ENCODE results near the gene LAMA5.

GRCh38 chr20:62299666-62300236 is 67.4 kb downstream of the LAMA5 start:
- TF ChIP-seq CTCF (IDR thresholded peaks at IDR 0.05; ENCODE audit: low read depth, low read length) (no peak), EZH2phosphoT487 (IDR thresholded peaks at IDR 0.05; ENCODE audit: low read depth) (no peak)

Measured in OCI-LY3 (cell line).